Stimulated activated CD4-positive, alpha-beta T cell treated with anti-CD3 and anti-CD28 coated beads, Interleukin-1b, Interleukin-23, amount 100 ng/mL, for 48 hours (primary cell): Measurements from ENCODE around the gene TLK1.
"Not testable (repeated sequence)": the region's sequence is repeated elsewhere in the genome, so short reads cannot be mapped to it uniquely, and the experiment has no call there.

Experiments used
- DNase-seq: peaks from one replicate; pipeline ENCODE4 v3.0.0-alpha.2; 2020

The TLK1 gene

GRCh38 chr2:171141320-171141719 lies 19.4 kb downstream of the TLK1 start:
- no peak for DNase-seq

DNA sequence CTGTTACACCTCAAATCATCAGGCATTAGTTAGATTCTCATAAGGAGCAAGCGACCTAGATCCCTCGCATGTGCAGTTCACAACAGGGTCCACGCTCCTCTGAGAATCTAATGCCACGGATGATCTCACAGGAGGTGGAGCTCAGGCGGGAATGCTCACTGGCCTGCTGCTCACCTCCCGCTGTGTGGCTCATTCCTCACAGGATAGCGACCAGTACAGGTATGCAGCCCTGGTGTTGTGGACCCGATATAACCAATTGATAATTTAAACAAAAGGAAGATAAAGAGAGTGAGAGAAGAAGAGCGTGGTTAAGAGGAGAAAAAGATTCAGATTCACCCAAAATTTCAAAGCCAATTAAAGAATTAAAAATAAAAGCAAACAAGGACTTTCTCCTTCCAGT lies 20.8 kb downstream of the TLK1 start:
- no peak for DNase-seq

GRCh38 chr2:171136024-171136423 lies 24.7 kb downstream of the TLK1 start:
- peak; percentile 10 for DNase-seq

DNA sequence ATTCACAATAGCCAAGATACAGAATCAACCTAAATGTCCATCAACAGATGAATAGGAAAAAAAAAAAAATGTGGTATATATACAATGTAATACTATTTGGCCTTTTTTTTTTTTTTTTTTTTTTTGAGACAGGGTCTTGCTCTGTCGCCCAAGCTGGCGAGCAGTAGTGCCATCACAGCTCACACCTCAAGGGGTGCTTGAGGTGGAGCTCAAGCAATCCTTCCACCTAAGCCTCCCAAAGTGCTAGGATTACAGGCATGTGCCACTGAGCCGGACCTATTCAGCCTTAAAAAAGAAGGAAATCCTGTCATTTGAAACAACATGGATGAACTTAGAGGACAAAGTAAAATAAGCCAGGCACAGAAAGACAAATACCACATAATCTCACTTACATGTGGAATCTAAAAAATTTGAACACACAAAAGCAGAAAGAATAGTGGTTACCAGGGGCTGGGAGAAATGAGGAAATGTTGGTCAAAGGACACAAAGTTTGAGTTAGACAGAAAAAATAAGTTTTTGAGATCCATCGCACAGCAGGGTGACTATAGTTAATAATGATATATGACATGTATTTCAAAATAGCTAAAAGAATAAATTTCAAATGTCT lies 26.0 kb downstream of the TLK1 start:
- DNase-seq = no peak

- DNase-seq = no peak
These were observed 28.6 kb downstream of the TLK1 start for GRCh38 chr2:171132086-171132485.

- DNase-seq = no peak
These were observed 32.2 kb downstream of the TLK1 start for GRCh38 chr2:171128461-171128860.

GRCh38 chr2:171124541-171124940 lies 36.2 kb downstream of the TLK1 start:
- no peak for DNase-seq

DNA sequence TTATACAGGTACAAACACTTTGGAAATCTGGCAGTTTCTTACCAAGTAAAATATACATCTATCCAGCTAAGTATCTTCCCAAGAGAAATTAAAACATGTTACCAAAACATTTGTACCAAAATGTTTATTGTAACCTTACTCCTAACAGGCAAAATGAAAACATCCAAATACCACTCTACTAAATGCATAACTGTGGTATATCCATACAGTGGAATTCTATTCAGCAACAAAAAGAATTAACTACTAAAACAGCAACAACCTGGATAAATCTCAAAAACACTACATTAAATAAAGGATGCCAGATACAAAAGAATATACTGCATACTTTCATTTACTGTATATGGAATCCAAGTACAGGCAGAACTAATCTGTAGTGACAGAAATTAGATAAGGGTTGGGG lies 51.1 kb downstream of the TLK1 start:
- no peak for DNase-seq

DNA sequence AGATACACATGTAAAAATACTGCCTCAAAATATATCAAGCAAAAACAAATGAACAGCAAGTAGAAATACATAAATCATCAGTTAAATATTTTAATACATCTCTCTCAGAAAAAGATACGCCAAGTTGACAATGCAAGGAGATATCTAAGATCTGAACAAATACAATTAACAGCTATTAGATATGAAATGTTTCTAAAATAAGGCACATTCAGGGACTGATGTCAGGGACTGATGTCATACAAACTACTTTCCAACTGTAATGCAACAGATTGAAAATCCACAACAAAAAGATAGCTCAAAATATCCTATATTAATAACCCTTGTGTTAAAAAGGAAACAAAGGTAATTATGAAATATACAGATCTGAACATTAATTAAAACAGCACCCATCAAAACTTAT lies 51.7 kb downstream of the TLK1 start:
- no peak for DNase-seq

GRCh38 chr2:171107803-171108202 lies 52.9 kb downstream of the TLK1 start:
- no peak for DNase-seq

DNA sequence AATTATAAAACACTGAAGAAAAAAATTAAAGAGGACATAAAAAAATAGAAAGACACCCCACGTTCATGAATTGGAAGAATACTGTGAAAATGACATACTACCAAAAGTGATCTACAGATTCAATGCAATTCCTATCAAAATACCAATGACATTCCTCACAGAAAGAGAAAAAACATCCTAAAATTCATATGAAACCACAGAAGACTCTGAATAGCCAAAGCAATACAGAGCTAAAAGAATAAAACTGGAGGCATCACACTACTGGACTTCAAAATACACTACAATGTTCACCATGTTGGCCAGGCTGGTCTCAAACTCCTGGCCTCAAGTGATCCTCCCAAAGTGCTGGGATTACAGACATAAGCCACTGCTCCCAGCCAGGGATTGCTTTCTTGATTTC lies 56.3 kb downstream of the TLK1 start:
- DNase-seq = no peak

DNA sequence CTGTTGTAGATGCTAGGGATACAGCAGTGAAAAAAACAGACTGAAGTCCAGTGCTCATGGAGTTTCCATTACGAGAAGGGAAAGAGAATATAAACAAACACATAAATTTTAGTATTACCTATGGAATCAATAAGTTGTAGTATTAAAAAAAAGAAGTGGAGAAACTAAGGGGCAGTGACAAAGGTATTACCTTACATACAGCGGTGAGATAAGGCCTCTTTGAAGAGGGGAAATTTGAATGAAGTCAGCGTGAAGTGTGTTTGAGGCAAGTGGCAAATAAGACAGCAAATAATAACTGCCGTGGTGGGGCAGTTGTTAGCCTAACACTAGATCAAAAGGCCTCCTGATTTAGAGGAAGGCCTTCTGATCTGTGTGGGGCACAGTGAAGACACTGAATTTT lies 57.9 kb downstream of the TLK1 start:
- DNase-seq = no peak

DNA sequence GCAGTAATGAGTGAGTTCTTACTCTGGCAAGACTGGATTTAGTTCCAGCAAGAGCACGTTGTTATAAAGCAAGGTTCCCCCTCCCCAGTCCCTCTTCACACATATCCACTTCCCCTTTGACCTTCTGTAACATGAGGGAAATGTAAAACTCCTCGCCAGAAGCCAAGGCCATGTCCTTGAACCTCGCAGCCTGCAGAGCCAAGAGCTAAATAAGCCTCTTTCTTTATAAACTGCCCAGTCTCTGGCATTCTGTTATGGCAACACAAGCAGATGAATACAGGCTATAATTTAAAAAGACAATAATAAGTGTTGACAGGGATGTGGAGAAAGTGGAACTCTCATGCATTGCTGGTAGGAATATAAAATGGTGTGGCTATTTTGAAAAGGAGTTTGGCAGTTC lies 60.3 kb downstream of the TLK1 start:
- DNase-seq = no peak

GRCh38 chr2:171098607-171099006 lies 62.1 kb downstream of the TLK1 start:
- DNase-seq = no peak

DNA sequence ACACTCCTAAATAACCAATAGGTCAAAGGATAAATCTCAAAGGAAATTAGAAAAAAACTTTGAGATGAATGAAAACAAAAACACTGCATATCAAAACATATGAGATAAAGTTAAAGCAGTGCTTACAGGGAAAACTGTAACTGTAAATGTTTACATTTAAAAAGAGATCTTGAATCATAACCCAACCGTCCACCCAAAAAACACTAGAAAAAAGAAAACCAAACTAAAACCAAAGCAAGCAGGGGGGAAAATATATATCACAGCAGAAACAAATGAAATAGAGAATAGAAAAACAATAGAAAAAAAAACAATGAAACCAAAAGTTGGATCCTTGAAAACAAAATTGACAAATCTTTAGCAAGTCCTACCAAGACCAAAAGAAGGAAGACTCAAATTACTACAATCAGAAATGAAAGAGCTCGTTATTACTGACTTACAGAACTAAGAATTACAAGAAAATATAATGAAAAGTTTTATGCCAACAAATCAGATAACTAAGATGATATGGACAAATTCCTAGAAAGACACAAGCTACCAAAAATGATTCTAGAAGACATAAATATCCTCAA lies 65.6 kb downstream of the TLK1 start:
- no peak for DNase-seq

DNA sequence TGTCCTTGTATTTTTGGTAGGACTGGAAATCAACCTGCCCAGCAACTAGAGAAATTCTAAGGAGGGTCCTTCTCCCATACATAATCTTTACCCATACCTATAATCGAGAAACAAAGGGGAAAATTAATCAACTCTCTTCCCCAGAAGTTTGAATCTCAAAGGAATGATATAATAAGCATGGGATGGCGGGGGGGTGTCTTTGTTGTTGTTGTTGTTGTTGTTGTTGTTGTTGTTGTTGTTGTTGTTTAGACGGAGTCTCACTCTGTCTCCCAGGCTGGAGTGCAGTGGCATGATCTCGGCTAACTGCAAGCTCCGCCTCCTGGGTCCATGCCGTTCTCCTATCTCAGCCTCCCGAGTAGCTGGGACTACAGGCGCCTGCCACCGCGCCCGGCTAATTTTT lies 69.2 kb downstream of the TLK1 start:
- DNase-seq = not testable (repeated sequence)

DNA sequence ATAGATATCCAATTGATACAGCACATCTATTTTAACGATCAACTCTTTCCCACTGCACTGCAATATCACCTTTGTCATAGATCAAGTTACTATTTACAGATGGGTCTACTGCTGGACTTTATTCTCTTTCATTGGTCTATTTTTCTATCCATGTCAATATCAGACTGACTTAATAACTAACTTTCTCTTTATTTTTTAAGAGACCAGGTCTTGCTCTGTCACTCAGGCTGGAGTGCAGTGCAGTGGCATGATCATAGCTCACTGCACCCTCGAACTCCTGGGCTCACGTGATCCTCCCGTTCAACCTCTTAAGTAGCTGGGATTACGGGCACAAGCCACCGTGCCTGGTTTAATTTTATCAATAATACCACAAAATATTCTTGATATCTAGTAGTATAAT lies 71.2 kb downstream of the TLK1 start:
- no peak for DNase-seq

DNA sequence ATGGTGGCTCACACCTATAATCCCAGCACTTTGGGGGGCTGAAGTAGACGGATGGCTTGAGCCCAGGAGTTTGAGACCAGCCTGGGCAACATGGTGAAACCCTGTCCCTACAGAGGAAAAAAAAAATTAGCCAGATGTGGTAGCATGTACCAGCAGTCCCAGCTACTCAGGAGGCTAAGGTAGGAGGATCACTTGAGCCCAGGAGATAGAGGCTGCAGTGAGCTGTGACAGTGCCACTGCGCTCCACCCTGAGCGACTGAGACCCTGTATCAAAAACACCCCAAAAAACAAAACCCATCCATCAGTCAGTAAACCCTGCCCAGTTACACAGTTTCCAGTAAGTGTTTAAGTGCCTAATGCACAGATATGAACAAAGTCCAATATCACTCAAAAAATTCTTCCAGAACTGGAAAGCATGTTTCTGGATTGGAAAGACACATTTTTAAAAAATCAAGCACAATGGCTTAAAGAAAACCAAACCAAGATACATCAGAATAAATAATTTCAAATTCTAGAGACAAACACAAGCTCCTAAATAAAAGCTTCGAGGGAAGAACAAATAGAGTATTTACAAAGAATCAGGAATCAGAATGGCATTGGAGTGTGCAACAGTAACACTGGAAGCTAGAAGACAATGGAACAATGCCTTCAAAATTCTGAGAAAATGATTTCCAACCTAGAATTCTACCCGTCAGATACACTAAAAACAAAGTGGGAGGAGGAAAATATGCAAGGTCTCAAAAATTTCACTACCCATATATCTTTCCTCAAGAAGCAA lies 72.4 kb downstream of the TLK1 start:
- DNase-seq = no peak

DNA sequence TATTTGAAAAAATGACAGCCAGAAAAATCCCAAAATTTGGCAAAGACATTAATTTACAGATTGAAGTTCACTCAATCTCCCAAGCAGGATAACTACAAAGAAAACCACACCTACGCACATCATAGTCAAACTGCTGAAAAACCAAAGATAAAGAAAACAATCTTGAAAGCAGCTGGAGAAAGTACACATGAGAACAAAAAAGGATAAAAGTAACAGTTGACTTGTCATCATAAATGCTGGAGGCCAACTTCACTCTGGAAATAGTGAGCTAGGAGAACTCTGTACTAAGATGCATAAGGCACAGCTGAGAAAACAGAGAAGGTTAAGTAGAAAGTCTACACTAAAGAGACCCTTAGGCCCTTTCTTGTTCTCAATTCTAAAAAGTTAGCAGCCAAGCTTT lies 73.1 kb downstream of the TLK1 start:
- DNase-seq = no peak

GRCh38 chr2:171086352-171087290 lies 74.1 kb downstream of the TLK1 start:
- peak; percentile 32 for DNase-seq

DNA sequence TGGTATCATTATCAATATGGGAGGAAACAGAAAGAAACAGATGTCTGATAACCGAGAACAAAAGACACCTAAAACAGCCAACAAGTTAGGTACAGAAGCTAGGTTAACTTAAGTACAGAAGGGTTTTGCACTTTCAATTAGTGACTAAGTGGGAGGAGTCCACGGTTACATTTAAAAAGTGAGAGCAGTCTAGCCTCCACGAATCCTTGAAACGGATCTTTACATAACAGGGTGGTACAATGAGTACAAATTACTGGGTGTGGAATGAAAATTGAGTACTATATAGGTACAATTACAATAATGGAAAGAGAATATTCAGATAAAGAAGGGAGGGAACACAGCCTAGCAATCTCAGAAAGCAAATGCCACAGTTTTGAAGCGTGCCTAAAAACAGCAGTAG lies 76.6 kb downstream of the TLK1 start:
- DNase-seq = no peak

GRCh38 chr2:171083451-171083850 lies 77.2 kb downstream of the TLK1 start:
- DNase-seq = no peak

GRCh38 chr2:171081649-171082111 lies 79.0 kb downstream of the TLK1 start:
- peak; percentile 36 for DNase-seq
